ENCODE data around the gene SLC7A10.

Gene SLC7A10

DNA sequence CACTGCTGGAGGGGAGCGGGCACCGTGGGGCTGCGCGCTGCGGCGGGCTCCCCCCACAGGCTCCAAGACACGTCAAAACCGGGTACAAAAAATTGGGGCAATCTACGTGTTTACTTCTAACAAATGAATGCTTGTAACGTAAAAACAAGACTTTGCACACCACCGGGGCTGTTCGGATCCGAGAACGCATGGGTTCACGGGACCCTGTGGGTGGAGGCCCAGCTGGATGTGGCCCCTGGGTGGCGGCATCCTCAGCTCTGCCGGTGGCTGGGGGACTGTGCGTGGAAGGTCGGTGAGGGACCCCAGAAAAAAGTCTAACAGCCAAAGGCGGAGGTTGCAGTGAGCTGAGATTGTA lies 10.3 kb upstream of the SLC7A10 start:
- H3K4me1 ChIP-seq, result peaks cover 0 to 7% (median 0%) of the 10 kb centered on the region in 4 donors
- DNase-seq, result no peak
- no peak overlapping the region for H3K4me3 ChIP-seq
- no peaks in the 10 kb centered on the region for H3K36me3 ChIP-seq
- intact Hi-C loops (cut with DNase I; ENCODE audit: low total_unique reads), result loop anchor here (2.0 to 10.0 kb wide), 2 partner anchors 171 to 539 kb away; no protein-coding TSS in a partner anchor
- no peak overlapping the region for H3K27ac ChIP-seq
- TF ChIP-seq, protein P1, sequence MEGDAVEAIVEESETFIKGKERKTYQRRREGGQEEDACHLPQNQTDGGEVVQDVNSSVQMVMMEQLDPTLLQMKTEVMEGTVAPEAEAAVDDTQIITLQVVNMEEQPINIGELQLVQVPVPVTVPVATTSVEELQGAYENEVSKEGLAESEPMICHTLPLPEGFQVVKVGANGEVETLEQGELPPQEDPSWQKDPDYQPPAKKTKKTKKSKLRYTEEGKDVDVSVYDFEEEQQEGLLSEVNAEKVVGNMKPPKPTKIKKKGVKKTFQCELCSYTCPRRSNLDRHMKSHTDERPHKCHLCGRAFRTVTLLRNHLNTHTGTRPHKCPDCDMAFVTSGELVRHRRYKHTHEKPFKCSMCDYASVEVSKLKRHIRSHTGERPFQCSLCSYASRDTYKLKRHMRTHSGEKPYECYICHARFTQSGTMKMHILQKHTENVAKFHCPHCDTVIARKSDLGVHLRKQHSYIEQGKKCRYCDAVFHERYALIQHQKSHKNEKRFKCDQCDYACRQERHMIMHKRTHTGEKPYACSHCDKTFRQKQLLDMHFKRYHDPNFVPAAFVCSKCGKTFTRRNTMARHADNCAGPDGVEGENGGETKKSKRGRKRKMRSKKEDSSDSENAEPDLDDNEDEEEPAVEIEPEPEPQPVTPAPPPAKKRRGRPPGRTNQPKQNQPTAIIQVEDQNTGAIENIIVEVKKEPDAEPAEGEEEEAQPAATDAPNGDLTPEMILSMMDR (IDR thresholded peaks at IDR 0.05), result no peak
- no peaks in the 10 kb centered on the region for H3K9me3 ChIP-seq
- H3K27me3 ChIP-seq, result peaks cover 0 to 44% of the 10 kb centered on the region in 2 donors

DNA sequence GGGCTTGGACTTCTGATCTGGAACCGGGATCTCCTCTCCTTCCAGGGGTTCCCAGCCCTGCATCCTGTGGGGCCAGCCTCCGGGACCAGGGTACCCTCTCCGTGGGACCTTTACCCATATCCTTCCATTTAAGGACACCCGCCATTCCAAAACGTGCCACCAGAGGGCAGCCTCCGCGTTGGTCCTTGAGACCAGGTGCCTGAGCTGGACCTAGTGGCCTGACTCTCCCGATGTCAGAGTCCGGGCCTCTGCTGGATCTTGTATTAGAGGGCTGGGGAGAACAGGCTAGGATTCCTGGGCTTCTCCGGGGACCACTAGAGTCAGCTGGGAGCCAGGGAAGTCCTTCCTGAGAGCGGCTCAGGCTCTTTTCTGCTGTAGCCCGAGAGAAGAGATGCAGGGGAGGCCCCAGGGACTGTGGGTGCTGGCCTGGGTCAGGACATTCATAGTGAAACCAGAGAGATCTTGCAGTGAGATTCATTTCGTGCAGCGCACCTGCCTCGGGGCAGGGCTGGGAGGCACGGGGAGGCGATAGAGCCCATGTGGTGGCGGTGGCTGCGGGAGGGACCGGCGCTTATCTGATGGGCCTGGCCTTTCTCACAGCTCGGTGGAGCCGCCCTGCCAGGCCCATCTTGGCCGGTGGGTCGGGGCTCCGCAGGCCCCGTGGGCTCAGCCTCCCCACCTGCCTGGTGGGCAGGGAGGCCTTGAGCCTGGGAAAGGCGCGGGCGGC lies 9.8 kb upstream of the SLC7A10 start:
- Histone ChIP-seq H3K27ac (no peak overlapping the region), H3K27me3 (peaks cover 0 to 43% of the 10 kb centered on the region in 2 donors), H3K9me3 (no peaks in the 10 kb centered on the region), H3K36me3 (no peaks in the 10 kb centered on the region), H3K4me3 (no peak overlapping the region), H3K4me1 (peaks cover 0 to 4% (median 0%) of the 10 kb centered on the region in 4 donors)
- TF ChIP-seq, protein P1 (IDR thresholded peaks at IDR 0.05), result peak; percentile 82 to 83
- intact Hi-C loops (cut with DNase I; ENCODE audit: low total_unique reads), result loop anchor here (2.0 to 10.0 kb wide), 2 partner anchors 171 to 539 kb away; no protein-coding TSS in a partner anchor
- DNase-seq, result peak; percentile 83 to 84

DNA sequence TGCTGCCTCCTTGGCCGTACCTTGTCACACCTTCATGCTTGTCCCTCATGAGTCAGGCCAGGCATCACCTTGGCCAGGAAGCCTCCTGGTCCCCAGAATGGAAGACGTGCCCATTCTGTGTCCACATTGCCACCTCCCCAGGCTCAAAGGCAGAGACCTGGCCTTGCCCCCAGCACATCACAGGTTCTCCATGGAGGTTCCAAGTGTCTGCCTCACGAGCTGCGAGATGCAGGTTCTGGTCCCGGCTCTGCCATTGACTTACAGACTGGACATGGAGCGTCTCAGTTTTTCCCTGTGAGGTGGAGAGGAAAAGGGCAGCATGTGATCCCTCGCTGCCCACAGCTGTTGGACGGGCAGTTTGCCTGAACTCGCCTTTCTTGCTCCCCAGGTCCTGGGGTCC lies 9.1 kb upstream of the SLC7A10 start:
- H3K36me3 ChIP-seq, result no peaks in the 10 kb centered on the region
- TF ChIP-seq, protein P1 (IDR thresholded peaks at IDR 0.05), result no peak
- peaks cover 0 to 4% (median 0%) of the 10 kb centered on the region in 4 donors for H3K4me1 ChIP-seq
- H3K27me3 ChIP-seq, result peaks cover 0 to 43% of the 10 kb centered on the region in 2 donors
- no peak overlapping the region for H3K27ac ChIP-seq
- H3K9me3 ChIP-seq, result peaks cover 0 to 4% (median 0%) of the 10 kb centered on the region in 3 donors
- no peak overlapping the region for H3K4me3 ChIP-seq
- DNase-seq, result no peak
- intact Hi-C loops (cut with DNase I; ENCODE audit: low total_unique reads), result loop anchor here (2.0 to 10.0 kb wide), 2 partner anchors 172 to 540 kb away; no protein-coding TSS in a partner anchor

DNA sequence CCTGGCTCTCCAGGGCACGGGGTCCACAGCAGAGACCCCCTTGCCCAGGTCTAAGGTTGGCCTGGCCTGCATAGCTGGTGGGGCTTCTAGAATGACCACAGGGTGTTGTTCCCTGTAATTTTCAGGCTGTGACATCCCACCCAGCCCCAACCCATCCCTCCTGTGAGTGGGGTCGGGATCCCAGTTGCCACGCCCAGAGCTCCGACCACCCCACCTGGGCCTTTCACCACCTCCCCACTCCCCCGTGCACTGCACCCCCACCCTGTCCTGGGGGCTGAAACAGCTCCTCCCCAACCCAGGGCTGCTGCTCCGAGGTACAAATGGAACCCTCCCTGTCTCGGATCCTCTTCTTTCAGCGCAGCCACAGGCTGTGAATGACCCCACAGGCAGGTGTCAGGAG lies 8.4 kb upstream of the SLC7A10 start:
- no peak overlapping the region for H3K27ac ChIP-seq
- H3K36me3 ChIP-seq, result no peaks in the 10 kb centered on the region
- DNase-seq, result no peak
- H3K27me3 ChIP-seq, result peaks cover 0 to 43% of the 10 kb centered on the region in 2 donors
- peaks cover 0 to 4% (median 0%) of the 10 kb centered on the region in 4 donors for H3K4me1 ChIP-seq
- H3K4me3 ChIP-seq, result no peak overlapping the region
- intact Hi-C loops (cut with DNase I; ENCODE audit: low total_unique reads), result loop anchor here (2.0 to 10.0 kb wide), 2 partner anchors 173 to 541 kb away; no protein-coding TSS in a partner anchor
- peaks cover 0 to 10% (median 5%) of the 10 kb centered on the region in 3 donors for H3K9me3 ChIP-seq
- TF ChIP-seq, protein P1 (IDR thresholded peaks at IDR 0.05), result no peak

DNA sequence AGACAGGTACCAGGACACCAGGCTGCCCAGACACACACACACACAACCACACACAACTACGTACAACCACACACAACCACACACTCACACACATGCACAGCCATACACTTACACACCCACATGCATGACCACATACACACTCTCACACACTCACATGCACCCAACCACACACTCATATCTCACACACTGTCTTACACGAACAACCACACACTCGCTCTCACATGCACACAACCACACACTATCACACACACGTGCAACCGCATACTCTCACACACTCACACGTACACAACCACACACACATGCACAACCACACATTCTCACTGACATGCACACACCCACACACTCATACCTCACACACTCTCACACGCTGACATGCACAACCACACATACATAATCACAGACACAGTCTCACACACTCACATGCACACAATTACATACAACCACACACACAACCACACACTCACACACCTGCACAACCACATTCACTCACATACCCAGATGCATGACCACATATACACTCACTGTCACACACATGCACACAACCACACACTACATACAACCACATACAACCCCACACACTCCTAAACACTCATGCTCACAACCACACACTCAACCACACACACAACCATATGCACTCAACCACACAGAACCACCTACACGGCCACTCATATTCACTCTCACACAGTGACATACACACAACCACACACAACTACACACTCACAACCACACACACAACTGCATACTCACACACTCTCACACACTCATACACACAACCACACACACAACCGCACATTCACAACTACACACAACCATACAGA lies 7.6 kb upstream of the SLC7A10 start:
- Histone ChIP-seq H3K9me3 (peaks cover 0 to 15% (median 13%) of the 10 kb centered on the region in 3 donors), H3K27ac (no peak overlapping the region), H3K4me1 (peaks cover 0 to 4% (median 0%) of the 10 kb centered on the region in 4 donors), H3K4me3 (no peak overlapping the region), H3K27me3 (peaks cover 0 to 47% of the 10 kb centered on the region in 2 donors), H3K36me3 (no peaks in the 10 kb centered on the region)
- TF ChIP-seq, protein P1 (IDR thresholded peaks at IDR 0.05), result no peak
- no peak for DNase-seq
- intact Hi-C loops (cut with DNase I; ENCODE audit: low total_unique reads), result loop anchor here (10.0 kb wide), 1 partner anchor 542 kb away; no protein-coding TSS in a partner anchor
